AG10803 (cell line): ENCODE results near the gene HSFX4.

Experiments
- DNase-seq: peaks from one replicate; pipeline ENCODE4 v3.0.0; 2010; ENCODE audit warnings: low read depth
- H3K4me3 ChIP-seq: 2 replicates; pipeline ENCODE4 v1.5.1; 2011; ENCODE audit warnings: mild to moderate bottlenecking, low read length, control low read depth
- CTCF ChIP-seq: conservative IDR thresholded peaks from 2 replicates; pipeline ENCODE4 v1.5.1; 2011; ENCODE audit warnings: mild to moderate bottlenecking, low read length, control low read depth, inconsistent platforms

HSFX4 gene

GRCh38 chrX:149979126-149979644 is 49.8 kb downstream of the HSFX4 start:
- no peak overlapping the region for H3K4me3 ChIP-seq
- no peak for TF ChIP-seq CTCF
- DNase-seq = no peak
